GM12892 (cell line): Measurements from ENCODE around the gene ATP23.

ENCODE experiments used
- POLR2A ChIP-seq: IDR thresholded peaks from 2 replicates; pipeline ENCODE4 v1.6.1; 2011; ENCODE audit warnings: low read depth, low read length, control low read depth
- POLR2AphosphoS5 ChIP-seq: IDR thresholded peaks from 2 replicates; pipeline ENCODE4 v1.6.1; 2011; ENCODE audit warnings: low read depth, low read length, control low read depth
- TAF1 ChIP-seq: IDR thresholded peaks from 2 replicates; pipeline ENCODE4 v1.6.1; 2011; ENCODE audit warnings: low read depth, mild to moderate bottlenecking, control low read depth, low read length, borderline replicate concordance

- TF ChIP-seq POLR2AphosphoS5 (no peak), POLR2A (no peak), TAF1 (no peak)
These were observed 51.7 kb downstream of the ATP23 start for GRCh38 chr12:57993030-57993429.
